HEK293 (cell line): ENCODE measurements around the gene ERCC3.

Source experiments
- CTCF ChIA-PET: fragments of 350-600 bp; formaldehyde crosslinking; extraction: SDS; loops from one replicate; lab custom pipeline; 2021; ENCODE audit warnings: antibody characterized with exemption; lab: Yijun Ruan, JAX
- POLR2A ChIA-PET: fragments of 300-600 bp; formaldehyde crosslinking; extraction: SDS; loops from one replicate; lab custom pipeline; 2020; ENCODE audit warnings: antibody characterized with exemption, inconsistent platforms; lab: Yijun Ruan, JAX
- H3K27ac ChIP-seq: fragments of 200-500 bp; sonication (Bioruptor generic); 2 replicates; pipeline ENCODE4 v1.5.1; 2014; ENCODE audit warnings: low read depth, low read length, control low read depth, inconsistent platforms; ENCODE audit errors: extremely low read depth
- H3K36me3 ChIP-seq, 2 experiments: fragments of 200-500 bp in 1 of 2; sonication (Bioruptor generic) in 1 of 2; 1 replicate in 1 of 2; 2 replicates in 1 of 2; pipeline ENCODE4 v1.5.1; 2014 to 2017; ENCODE audit warnings: inconsistent platforms in 2 of 2, low read length in 2 of 2; ENCODE audit not compliant: control insufficient read depth in 2 of 2, insufficient read depth in 1 of 2
- H3K4me1 ChIP-seq: fragments of 200-500 bp; sonication (Bioruptor generic); 2 replicates; pipeline ENCODE4 v1.5.1; 2014; ENCODE audit warnings: mild to moderate bottlenecking, low read length, inconsistent platforms; ENCODE audit not compliant: control insufficient read depth, insufficient read depth
- H3K4me3 ChIP-seq: 2 replicates; pipeline ENCODE4 v1.5.1; 2011; ENCODE audit warnings: low read depth, mild to moderate bottlenecking, control low read depth, low read length, moderate library complexity
- H3K9me3 ChIP-seq: fragments of 200-500 bp; sonication (Bioruptor generic); 2 replicates; pipeline ENCODE4 v1.5.1; 2014; ENCODE audit warnings: low read depth, low read length, inconsistent platforms; ENCODE audit not compliant: control insufficient read depth, insufficient read depth
- ATF2 ChIP-seq: fragments of 450-650 bp; formaldehyde crosslinking; IDR thresholded peaks from 2 replicates; pipeline ENCODE4 v1.5.1; 2016; ENCODE audit warnings: missing biosample characterization, missing genetic modification characterization, low read depth
- PRDM1 ChIP-seq: fragments of 450-650 bp; formaldehyde crosslinking; IDR thresholded peaks from 2 replicates; pipeline ENCODE4; 2016; ENCODE audit warnings: missing biosample characterization, missing genetic modification characterization
- PRDM2 ChIP-seq: fragments of 450-650 bp; formaldehyde crosslinking; IDR thresholded peaks from 2 replicates; pipeline ENCODE4 v1.5.1; 2016; ENCODE audit warnings: missing biosample characterization, missing genetic modification characterization, borderline replicate concordance
- SETDB1 ChIP-seq: IDR thresholded peaks from one replicate; pipeline ENCODE4 v1.6.1; 2017; ENCODE audit warnings: mild to moderate bottlenecking, low read length, moderate library complexity, mixed read lengths; ENCODE audit not compliant: insufficient read length
- ZNF140 ChIP-seq: fragments of 450-650 bp; formaldehyde crosslinking; IDR thresholded peaks from 2 replicates; pipeline ENCODE4 v1.5.1; 2016; ENCODE audit warnings: missing biosample characterization, missing genetic modification characterization
- ZNF146 ChIP-seq: fragments of 450-650 bp; formaldehyde crosslinking; IDR thresholded peaks from 2 replicates; pipeline ENCODE4 v1.5.1; 2016; ENCODE audit warnings: missing biosample characterization, missing genetic modification characterization
- ZNF155 ChIP-seq: fragments of 450-650 bp; formaldehyde crosslinking; IDR thresholded peaks from 2 replicates; pipeline ENCODE4 v1.5.1; 2016; ENCODE audit warnings: missing biosample characterization, missing genetic modification characterization
- ZNF211 ChIP-seq: fragments of 450-650 bp; formaldehyde crosslinking; IDR thresholded peaks from 2 replicates; pipeline ENCODE4 v1.5.1; 2016; ENCODE audit warnings: low read depth, missing biosample characterization, missing genetic modification characterization
- ZNF335 ChIP-seq: fragments of 450-650 bp; formaldehyde crosslinking; conservative IDR thresholded peaks from 2 replicates; pipeline ENCODE4 v1.5.1; 2016; ENCODE audit warnings: missing biosample characterization, missing genetic modification characterization
- ZNF37A ChIP-seq: fragments of 450-650 bp; IDR thresholded peaks from 2 replicates; pipeline ENCODE4 v1.5.1; 2018; ENCODE audit warnings: missing biosample characterization, missing genetic modification characterization
- ZNF510 ChIP-seq: fragments of 450-650 bp; formaldehyde crosslinking; IDR thresholded peaks from 2 replicates; pipeline ENCODE4 v1.5.1; 2018; ENCODE audit warnings: mild to moderate bottlenecking, missing genetic modification characterization, missing biosample characterization; ENCODE audit not compliant: insufficient replicate concordance
- ZNF544 ChIP-seq: fragments of 450-650 bp; formaldehyde crosslinking; IDR thresholded peaks from 2 replicates; pipeline ENCODE4 v1.5.0; 2017; ENCODE audit warnings: missing biosample characterization, missing genetic modification characterization
- ZNF777 ChIP-seq: fragments of 450-650 bp; formaldehyde crosslinking; IDR thresholded peaks from 2 replicates; pipeline ENCODE4 v1.5.1; 2017; ENCODE audit warnings: missing biosample characterization, missing genetic modification characterization, borderline replicate concordance
- ZSCAN23 ChIP-seq: fragments of 450-650 bp; formaldehyde crosslinking; IDR thresholded peaks from 2 replicates; pipeline ENCODE4 v1.5.1; 2016; ENCODE audit warnings: missing biosample characterization, missing genetic modification characterization
- TF ChIP-seq, protein P1 (sequence below): fragments of 450-650 bp; IDR thresholded peaks from 2 replicates; pipeline ENCODE4 v1.5.1; 2018; ENCODE audit warnings: missing biosample characterization, missing genetic modification characterization
- TF ChIP-seq, protein P2 (sequence below): fragments of 450-650 bp; formaldehyde crosslinking; IDR thresholded peaks from 2 replicates; pipeline ENCODE4 v1.5.1; 2016; ENCODE audit warnings: missing biosample characterization, missing genetic modification characterization
- TF ChIP-seq, protein P3 (sequence below): fragments of 450-650 bp; formaldehyde crosslinking; IDR thresholded peaks from 2 replicates; pipeline ENCODE4 v1.5.1; 2016; ENCODE audit warnings: missing biosample characterization, missing genetic modification characterization

ERCC3 gene

DNA sequence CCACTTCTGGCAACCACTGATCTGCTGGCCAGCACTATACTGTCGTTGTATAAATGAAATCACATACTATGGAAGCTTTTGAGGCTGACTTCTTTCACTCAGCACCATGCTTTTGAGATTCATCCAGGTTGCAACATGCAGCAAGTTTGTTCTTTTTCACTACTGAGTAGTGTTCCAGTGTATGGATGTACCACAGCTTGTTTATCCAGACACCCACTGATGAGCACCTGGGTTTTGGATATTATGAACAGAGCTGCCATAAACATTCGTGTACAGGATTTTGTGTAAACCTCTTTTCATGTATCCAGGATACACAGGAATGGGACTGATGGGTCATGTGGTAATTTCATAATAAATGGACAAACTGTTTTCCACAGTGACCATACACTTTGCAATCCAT is 10.7 kb downstream of the ERCC3 start:
- POLR2A ChIA-PET = no interaction called here
- CTCF ChIA-PET = interaction anchor here (0.5 to 0.9 kb wide), 3 partner anchors 14 to 80 kb away, joined by 3 to 4 read pairs (median 4); no protein-coding TSS in a partner anchor
- Histone ChIP-seq H3K9me3 (no peaks in the 10 kb centered on the region), H3K4me1 (no peaks in the 10 kb centered on the region), H3K27ac (no peak overlapping the region), H3K36me3 (peaks cover 71 to 98% of the 10 kb centered on the region in 2 experiments), H3K4me3 (no peak overlapping the region)
- TF ChIP-seq ATF2 (tag by site-specific recombination) = no peak
- TF ChIP-seq, protein P1, sequence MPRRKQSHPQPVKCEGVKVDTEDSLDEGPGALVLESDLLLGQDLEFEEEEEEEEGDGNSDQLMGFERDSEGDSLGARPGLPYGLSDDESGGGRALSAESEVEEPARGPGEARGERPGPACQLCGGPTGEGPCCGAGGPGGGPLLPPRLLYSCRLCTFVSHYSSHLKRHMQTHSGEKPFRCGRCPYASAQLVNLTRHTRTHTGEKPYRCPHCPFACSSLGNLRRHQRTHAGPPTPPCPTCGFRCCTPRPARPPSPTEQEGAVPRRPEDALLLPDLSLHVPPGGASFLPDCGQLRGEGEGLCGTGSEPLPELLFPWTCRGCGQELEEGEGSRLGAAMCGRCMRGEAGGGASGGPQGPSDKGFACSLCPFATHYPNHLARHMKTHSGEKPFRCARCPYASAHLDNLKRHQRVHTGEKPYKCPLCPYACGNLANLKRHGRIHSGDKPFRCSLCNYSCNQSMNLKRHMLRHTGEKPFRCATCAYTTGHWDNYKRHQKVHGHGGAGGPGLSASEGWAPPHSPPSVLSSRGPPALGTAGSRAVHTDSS (tag by site-specific recombination) = no peak
- TF ChIP-seq ZNF155 (tag by site-specific recombination) = no peak
- TF ChIP-seq ZNF146 (tag by site-specific recombination) = peak; percentile 81
- no peak for TF ChIP-seq ZNF510 (tag by site-specific recombination)
- TF ChIP-seq ZNF211 (tag by site-specific recombination) = no peak
- TF ChIP-seq, protein P2, sequence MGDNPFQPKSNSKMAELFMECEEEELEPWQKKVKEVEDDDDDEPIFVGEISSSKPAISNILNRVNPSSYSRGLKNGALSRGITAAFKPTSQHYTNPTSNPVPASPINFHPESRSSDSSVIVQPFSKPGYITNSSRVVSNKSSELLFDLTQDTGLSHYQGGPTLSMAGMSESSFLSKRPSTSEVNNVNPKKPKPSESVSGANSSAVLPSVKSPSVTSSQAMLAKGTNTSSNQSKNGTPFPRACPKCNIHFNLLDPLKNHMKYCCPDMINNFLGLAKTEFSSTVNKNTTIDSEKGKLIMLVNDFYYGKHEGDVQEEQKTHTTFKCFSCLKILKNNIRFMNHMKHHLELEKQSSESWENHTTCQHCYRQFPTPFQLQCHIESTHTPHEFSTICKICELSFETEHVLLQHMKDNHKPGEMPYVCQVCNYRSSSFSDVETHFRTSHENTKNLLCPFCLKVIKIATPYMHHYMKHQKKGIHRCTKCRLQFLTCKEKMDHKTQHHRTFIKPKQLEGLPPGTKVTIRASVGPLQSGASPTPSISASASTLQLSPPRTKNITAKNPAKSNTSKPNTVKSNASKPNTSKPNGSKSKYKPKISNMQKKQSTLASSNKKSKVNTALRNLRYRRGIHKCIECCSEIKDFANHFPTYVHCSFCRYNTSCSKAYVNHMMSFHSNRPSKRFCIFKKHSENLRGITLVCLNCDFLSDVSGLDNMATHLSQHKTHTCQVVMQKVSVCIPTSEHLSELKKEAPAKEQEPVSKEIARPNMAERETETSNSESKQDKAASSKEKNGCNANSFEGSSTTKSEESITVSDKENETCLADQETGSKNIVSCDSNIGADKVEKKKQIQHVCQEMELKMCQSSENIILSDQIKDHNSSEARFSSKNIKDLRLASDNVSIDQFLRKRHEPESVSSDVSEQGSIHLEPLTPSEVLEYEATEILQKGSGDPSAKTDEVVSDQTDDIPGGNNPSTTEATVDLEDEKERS = no peak
- TF ChIP-seq, protein P3, sequence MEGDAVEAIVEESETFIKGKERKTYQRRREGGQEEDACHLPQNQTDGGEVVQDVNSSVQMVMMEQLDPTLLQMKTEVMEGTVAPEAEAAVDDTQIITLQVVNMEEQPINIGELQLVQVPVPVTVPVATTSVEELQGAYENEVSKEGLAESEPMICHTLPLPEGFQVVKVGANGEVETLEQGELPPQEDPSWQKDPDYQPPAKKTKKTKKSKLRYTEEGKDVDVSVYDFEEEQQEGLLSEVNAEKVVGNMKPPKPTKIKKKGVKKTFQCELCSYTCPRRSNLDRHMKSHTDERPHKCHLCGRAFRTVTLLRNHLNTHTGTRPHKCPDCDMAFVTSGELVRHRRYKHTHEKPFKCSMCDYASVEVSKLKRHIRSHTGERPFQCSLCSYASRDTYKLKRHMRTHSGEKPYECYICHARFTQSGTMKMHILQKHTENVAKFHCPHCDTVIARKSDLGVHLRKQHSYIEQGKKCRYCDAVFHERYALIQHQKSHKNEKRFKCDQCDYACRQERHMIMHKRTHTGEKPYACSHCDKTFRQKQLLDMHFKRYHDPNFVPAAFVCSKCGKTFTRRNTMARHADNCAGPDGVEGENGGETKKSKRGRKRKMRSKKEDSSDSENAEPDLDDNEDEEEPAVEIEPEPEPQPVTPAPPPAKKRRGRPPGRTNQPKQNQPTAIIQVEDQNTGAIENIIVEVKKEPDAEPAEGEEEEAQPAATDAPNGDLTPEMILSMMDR (tag by site-specific recombination) = no peak

DNA sequence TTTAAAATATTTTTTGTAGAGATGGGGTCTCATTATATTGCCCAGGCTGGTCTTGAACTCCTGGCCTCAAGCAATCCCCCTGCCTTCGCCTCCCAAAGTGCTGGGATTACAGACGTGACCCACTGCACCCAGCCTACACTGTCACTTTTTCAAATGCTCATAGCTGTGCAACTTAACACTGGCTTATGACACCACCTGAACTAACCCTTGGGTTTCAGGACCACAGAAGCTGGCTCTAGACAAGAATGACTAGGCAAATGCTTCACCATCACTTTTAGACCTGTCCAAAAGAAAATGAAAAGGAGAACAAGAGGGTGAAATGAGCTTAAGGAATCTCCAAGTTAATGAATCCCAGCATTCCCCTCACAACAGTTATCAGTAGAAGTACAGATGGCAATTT is 13.3 kb downstream of the ERCC3 start:
- ChIA-PET POLR2A (interaction anchor here (0.6 to 1.1 kb wide), 2 partner anchors 13 to 254 kb away, joined by 3 to 4 read pairs; partner anchors contain the start of gene ERCC3), CTCF (interaction anchor here (0.6 to 1.6 kb wide), 2 partner anchors 84 to 203 kb away, joined by 3 to 7 read pairs; no protein-coding TSS in a partner anchor)
- no peak overlapping the region for H3K27ac ChIP-seq
- no peak for TF ChIP-seq ZSCAN23 (tag by site-specific recombination)
- TF ChIP-seq ZNF335 = no peak
- TF ChIP-seq ZNF777 (tag by site-specific recombination) = no peak
- 0 out of 2 replicates have a peak, but pooled peaks have one; percentile 12 for TF ChIP-seq PRDM1 (tag by site-specific recombination)
- no peak for TF ChIP-seq ZNF544 (tag by site-specific recombination)
- no peak for TF ChIP-seq SETDB1
- no peak for TF ChIP-seq ZNF140
- no peak for TF ChIP-seq PRDM2 (tag by site-specific recombination)
- no peak for TF ChIP-seq ZNF37A (tag by site-specific recombination)
- peaks cover 68 to 98% of the 10 kb centered on the region in 2 experiments for H3K36me3 ChIP-seq
- H3K4me3 ChIP-seq = no peak overlapping the region
- H3K9me3 ChIP-seq = no peaks in the 10 kb centered on the region
- no peaks in the 10 kb centered on the region for H3K4me1 ChIP-seq
